Retinal pigment epithelial cell (primary cell): ENCODE results near the gene CMIP.

Source experiments
- DNase-seq: peaks from one replicate; pipeline ENCODE4 v3.0.0-alpha.2; 2010; ENCODE audit warnings: low read depth
- H3K4me3 ChIP-seq: 2 replicates; pipeline ENCODE4 v1.5.1; 2011; ENCODE audit warnings: mild to moderate bottlenecking, low read length, control low read depth, moderate library complexity
- TF ChIP-seq, protein P1 (sequence below): conservative IDR thresholded peaks from 2 replicates; pipeline ENCODE4 v1.5.1; 2011; ENCODE audit warnings: low read depth, low read length, control low read depth, inconsistent platforms

CMIP gene

DNA sequence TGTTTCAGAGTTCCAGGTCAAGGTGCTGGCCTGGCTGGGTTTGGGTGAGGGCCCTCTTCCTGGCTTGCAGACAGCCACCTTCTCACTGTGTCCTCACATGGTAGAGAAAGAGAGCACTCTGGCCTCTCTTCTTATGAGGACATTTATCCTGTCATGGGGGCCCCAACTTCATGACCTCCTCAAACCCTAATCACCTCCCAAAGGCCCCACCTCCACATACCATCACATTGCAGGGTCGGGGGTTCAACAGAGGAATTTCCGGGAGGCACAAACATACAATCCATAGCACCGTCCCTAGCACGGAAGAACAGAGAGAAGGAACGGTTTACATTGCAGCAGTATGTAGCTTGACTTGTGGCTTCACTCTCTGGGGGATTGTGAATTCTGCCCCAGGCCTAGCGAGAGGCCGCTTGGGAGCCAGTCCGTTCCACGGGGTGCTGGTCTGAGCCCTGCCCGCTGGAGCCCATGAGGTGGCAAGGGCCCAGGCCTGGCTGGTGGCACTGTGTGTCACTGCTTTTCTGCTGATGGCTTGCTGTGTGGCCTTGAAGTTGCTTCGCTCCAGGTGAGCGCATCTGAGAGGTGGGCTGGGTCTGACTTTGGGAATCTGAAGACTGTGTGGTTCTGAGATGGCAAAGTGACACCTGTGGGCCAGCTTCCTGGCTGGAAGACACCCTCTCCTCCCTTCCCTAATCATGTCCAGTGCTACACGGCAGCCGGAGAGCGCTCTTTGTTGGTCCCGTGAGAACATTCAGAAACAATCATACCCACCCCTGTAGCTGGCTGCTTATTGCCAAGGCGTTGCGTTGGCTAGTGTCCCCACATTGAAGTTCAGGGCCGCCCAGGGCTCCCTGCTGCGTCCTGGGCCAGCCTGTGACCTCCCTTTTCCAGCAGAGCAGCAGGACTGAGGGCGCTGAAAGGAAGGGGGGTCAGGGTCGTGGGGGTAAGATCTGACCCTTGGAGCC lies 98.3 kb downstream of the CMIP start:
- DNase-seq = no peak
- TF ChIP-seq, protein P1, sequence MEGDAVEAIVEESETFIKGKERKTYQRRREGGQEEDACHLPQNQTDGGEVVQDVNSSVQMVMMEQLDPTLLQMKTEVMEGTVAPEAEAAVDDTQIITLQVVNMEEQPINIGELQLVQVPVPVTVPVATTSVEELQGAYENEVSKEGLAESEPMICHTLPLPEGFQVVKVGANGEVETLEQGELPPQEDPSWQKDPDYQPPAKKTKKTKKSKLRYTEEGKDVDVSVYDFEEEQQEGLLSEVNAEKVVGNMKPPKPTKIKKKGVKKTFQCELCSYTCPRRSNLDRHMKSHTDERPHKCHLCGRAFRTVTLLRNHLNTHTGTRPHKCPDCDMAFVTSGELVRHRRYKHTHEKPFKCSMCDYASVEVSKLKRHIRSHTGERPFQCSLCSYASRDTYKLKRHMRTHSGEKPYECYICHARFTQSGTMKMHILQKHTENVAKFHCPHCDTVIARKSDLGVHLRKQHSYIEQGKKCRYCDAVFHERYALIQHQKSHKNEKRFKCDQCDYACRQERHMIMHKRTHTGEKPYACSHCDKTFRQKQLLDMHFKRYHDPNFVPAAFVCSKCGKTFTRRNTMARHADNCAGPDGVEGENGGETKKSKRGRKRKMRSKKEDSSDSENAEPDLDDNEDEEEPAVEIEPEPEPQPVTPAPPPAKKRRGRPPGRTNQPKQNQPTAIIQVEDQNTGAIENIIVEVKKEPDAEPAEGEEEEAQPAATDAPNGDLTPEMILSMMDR = no peak
- no peak overlapping the region for H3K4me3 ChIP-seq

DNA sequence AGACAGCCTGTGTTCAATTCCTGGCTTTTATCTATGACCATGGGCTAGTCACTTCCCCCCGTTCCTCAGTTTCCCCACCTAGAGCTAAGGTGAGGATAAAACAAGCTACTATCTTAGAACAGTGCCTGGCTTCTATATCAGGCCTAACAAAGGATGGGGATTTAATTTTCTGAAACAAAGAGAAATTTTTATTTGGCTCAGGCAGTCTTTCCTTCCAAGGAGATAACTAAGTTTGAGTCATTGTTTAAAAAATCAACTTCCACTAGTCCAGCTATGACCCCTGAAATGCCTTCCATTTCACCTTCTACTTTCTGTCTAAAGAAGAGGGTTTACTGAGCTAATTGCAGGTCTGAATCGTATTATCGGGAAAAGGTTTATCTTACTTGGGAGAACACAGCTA lies 99.0 kb downstream of the CMIP start:
- TF ChIP-seq, protein P1 = no peak
- no peak for DNase-seq
- H3K4me3 ChIP-seq = no peak overlapping the region

DNA sequence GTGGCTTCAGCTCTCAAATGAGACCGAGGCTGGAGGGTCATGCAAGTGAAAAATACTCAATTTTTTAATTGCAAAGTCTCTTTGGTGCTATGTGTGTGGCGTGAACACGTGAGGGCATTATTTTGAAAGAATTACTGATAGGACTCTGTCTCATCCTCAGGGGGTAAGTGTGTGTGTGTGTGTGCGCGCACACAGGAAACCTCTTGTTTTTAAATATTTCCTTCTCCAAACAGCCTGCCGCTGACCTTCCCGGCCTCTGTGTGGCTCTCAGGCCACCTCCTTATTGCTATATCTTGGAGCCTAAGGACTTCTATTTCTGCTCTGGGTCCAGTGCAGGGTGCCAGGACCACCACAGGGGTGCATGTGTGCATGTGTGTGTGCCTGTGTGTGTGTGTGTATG lies 99.7 kb downstream of the CMIP start:
- no peak overlapping the region for H3K4me3 ChIP-seq
- TF ChIP-seq, protein P1 = no peak
- no peak for DNase-seq

DNA sequence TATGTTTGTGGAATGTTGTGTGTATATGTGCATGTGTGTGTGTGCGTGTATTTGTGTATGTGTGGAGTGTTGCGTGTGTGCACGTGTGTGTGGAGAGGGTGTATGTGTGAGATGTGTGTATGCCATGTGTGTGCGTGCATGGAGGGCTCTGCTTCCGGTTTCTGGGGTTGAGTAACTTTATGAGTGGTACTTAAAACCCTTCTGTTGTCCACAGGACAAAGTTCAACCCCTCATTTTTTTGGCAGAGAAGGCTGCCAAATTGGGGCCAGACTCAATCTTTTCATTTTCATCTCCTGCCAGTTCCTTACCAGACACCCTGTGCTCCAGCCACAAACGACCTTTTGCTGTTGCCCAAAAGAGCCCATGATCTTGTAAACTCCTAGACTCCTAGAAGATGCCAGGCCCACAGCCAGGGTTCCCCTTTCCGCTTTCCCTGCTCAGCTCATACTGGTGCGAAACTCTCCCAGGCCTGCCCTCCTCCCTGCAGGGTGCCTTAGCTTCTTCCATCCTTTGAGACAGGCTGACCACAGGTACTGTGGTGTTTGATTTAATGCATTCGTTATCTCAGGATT lies 100.2 kb downstream of the CMIP start:
- no peak for DNase-seq
- no peak overlapping the region for H3K4me3 ChIP-seq
- TF ChIP-seq, protein P1 = no peak

DNA sequence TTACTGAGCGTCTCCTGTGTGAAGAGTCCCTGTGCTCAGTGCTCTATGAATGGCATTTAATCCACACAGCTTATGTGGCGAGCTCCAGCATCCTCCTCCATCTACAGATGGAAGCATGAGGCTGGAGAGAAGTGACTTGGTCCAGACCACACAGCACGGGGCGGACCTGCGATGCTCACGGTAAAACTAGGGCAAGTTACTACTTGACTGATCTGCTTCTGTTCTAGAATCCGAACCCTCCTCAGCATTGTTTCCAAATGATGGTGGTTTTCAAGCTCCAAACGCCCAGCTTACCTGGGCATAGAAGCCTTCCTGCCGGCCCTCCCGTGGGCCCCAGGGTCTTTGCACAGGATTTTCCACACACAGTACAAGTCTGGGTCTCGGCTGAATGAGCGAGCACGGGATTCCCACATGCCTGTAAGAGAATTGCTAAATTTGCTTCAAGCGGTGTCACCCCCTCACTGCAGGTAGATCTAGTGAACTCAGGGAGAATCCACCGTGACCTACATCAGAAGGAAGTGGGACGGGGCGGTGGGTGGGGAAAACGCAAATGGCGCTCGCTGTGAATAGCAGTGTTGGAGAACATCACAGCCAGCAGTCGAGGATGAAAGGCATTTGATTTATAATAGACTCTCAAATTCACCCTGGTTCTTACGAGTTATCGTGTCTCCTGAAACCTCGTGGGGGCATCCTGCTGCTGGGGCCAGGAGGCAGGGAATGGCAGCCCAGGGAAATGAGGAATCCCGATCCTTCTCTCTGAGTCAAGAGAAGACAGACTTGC lies 101.1 kb downstream of the CMIP start:
- DNase-seq = no peak
- no peak overlapping the region for H3K4me3 ChIP-seq
- TF ChIP-seq, protein P1 = no peak

DNA sequence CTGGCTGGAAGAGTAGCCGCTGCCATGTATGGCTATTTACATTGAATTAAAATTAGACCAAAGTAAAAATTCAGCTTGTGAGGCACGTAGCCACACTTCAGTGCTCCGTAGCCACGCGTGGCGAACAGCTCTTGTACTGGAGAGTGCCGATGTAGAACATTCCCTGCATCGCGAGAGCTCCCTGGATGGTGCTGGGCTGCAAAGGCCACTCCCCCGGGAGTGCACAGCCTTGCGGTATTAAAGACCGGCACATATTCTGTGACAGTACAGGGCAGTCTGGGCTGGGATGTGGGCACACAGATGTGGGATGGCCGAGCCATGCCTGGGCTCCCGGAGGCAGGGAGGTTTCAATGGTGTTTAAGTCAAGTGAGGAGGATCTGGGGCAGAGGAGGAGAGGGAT lies 102.2 kb downstream of the CMIP start:
- TF ChIP-seq, protein P1 = no peak
- no peak for DNase-seq

More for the DNA sequence above, 102.2 kb downstream of the CMIP start:
- no peak overlapping the region for H3K4me3 ChIP-seq
